ENCODE data around the gene IL18R1. TPM values are rescaled to one million over a fixed set of nuclear protein-coding genes. Genes with fewer than 3 reads are reported as not detected.

Gene IL18R1
- total RNA-seq, 4 donors from 2014 or later = 1.6 to 3.6 (median 2.6) TPM

- TF ChIP-seq CTCF (IDR thresholded peaks at IDR 0.05) = no peak
- TF ChIP-seq POLR2A (IDR thresholded peaks at IDR 0.05) = no peak
- 39 to 40% methylated on average over 3 of the region's 3 CpGs for WGBS, 2 donors
- no peak for DNase-seq (ENCODE audit: low spot score in 2 of 2)
- intact Hi-C loops (cut with DNase I; ENCODE audit: low total_unique reads) = loop anchor here (10.0 kb wide), 1 partner anchor 105 kb away; no protein-coding TSS in a partner anchor
- no peak overlapping the region for H3K4me3 ChIP-seq (ENCODE audit: low read depth, poor library complexity, severe bottlenecking)
Observed at GRCh38 chr2:102359527-102359926, 3.9 kb downstream of the IL18R1 start.

- no peak for TF ChIP-seq CTCF (IDR thresholded peaks at IDR 0.05)
- no peak for TF ChIP-seq POLR2A (IDR thresholded peaks at IDR 0.05)
- intact Hi-C loops (cut with DNase I; ENCODE audit: low total_unique reads) = no loop called here
- 90% methylated on average over 5 of the region's 5 CpGs for WGBS, 2 donors
- H3K4me3 ChIP-seq (ENCODE audit: low read depth, poor library complexity, severe bottlenecking) = no peak overlapping the region
- no peak for DNase-seq (ENCODE audit: low spot score in 2 of 2)
Observed at GRCh38 chr2:102361632-102362241, 6.1 kb downstream of the IL18R1 start.

DNA sequence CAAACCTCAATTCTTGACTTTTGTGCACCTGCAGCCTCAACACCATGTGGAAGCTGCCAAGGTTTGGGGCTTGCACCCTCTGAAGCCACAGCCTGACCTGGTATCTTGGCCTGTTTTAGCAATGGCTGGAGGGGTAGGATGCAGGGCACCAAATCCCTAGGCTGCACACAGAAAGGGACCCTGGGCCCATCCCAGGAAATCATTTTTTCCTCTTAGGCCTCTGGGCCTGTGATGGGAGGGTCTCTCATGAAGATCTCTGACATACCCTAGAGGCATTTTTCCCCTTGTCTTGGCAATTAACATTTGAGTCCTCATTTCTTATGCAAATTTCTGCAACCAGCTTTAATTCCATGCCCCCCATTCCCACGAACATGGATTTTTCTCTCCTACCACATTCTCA lies 10.2 kb downstream of the IL18R1 start:
- no peak for DNase-seq (ENCODE audit: low spot score in 2 of 2)
- H3K4me3 ChIP-seq (ENCODE audit: low read depth, poor library complexity, severe bottlenecking) = no peak overlapping the region
- WGBS, 2 donors = 84 to 94% methylated on average over 1 of the region's 1 CpG
- TF ChIP-seq POLR2A (IDR thresholded peaks at IDR 0.05) = no peak
- TF ChIP-seq CTCF (IDR thresholded peaks at IDR 0.05) = no peak
- intact Hi-C loops (cut with DNase I; ENCODE audit: low total_unique reads) = no loop called here

DNA sequence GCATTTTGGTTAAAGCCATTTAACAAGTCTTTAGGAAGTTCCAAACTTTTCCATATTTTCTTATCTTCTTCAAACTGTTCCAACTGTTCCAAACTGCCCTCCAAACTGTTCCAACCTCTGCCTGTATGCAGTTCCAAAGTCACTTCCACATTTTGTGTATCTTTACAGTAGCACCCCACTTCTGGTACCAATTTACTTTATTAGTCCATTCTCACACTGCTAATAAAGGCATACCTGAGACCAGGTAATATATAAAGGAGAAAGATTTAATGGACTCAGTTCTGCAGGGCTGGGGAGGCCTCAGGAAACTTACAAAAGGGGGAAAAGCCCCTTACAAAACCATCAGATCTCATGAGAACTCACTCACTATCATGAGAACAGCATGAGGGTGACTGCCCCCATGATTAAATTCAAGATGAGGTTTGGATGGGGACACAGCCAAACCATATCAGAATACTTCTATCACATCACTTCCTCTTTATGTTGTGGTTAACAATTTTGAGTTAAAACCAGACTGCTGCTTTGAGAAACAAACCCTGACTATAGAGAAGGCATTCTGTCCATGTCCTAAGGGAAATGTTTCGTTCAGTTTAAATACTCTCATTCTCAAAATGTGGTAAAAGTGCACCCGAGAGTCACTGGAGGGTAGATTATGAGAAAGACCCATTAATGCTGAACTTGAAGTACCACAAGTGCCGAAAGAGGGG lies 11.0 kb downstream of the IL18R1 start:
- no peak for TF ChIP-seq POLR2A (IDR thresholded peaks at IDR 0.05)
- TF ChIP-seq CTCF (IDR thresholded peaks at IDR 0.05) = no peak
- WGBS, 2 donors = 89 to 94% methylated on average over 3 of the region's 3 CpGs
- no peak overlapping the region for H3K4me3 ChIP-seq (ENCODE audit: low read depth, poor library complexity, severe bottlenecking)
- DNase-seq (ENCODE audit: low spot score in 2 of 2) = no peak
- intact Hi-C loops (cut with DNase I; ENCODE audit: low total_unique reads) = no loop called here

- no peak for DNase-seq (ENCODE audit: low spot score in 2 of 2)
- TF ChIP-seq POLR2A (IDR thresholded peaks at IDR 0.05) = no peak
- TF ChIP-seq CTCF (IDR thresholded peaks at IDR 0.05) = no peak
- WGBS, 2 donors = 82 to 90% methylated on average over 6 of the region's 6 CpGs
- no peak overlapping the region for H3K4me3 ChIP-seq (ENCODE audit: low read depth, poor library complexity, severe bottlenecking)
- intact Hi-C loops (cut with DNase I; ENCODE audit: low total_unique reads) = no loop called here
Observed at GRCh38 chr2:102367331-102367971, 11.9 kb downstream of the IL18R1 start.
